Stimulated activated CD4-positive, alpha-beta T cell treated with anti-CD3 and anti-CD28 coated beads, Interleukin-4, amount 100 ng/mL, for 1 hour (primary cell): ENCODE results near the gene CSF1R.
"Not testable (repeated sequence)": the region's sequence is repeated elsewhere in the genome, so short reads cannot be mapped to it uniquely, and the experiment has no call there.

Experiments used
- DNase-seq: peaks from one replicate; pipeline ENCODE4 v3.0.0-alpha.2; 2020

Gene CSF1R

GRCh38 chr5:150054569-150054968 is 31.8 kb downstream of the CSF1R start:
- no peak for DNase-seq

GRCh38 chr5:150053713-150054392 is 32.5 kb downstream of the CSF1R start:
- DNase-seq: no peak

- no peak for DNase-seq
Measured at GRCh38 chr5:150052956-150053712, 33.2 kb downstream of the CSF1R start.

- DNase-seq: no peak
Measured at GRCh38 chr5:150052226-150052955, 34.0 kb downstream of the CSF1R start.

- DNase-seq: no peak
Measured at GRCh38 chr5:150051657-150052195, 34.6 kb downstream of the CSF1R start.

GRCh38 chr5:150050172-150050811 is 36.1 kb downstream of the CSF1R start:
- not testable (repeated sequence) for DNase-seq

GRCh38 chr5:150046031-150046430 is 40.3 kb downstream of the CSF1R start:
- DNase-seq: no peak

- DNase-seq: no peak
Measured at GRCh38 chr5:150045549-150045948, 40.8 kb downstream of the CSF1R start.

- DNase-seq: no peak
Measured at GRCh38 chr5:150044712-150045111, 41.6 kb downstream of the CSF1R start.

- DNase-seq: no peak
Measured at GRCh38 chr5:150044329-150044681, 42.0 kb downstream of the CSF1R start.

- DNase-seq: no peak
Measured at GRCh38 chr5:150043657-150044328, 42.6 kb downstream of the CSF1R start.

- no peak for DNase-seq
Measured at GRCh38 chr5:150042459-150042858, 43.9 kb downstream of the CSF1R start.

- DNase-seq: no peak
Measured at GRCh38 chr5:150038547-150038946, 47.8 kb downstream of the CSF1R start.

GRCh38 chr5:150036513-150036912 is 49.8 kb downstream of the CSF1R start:
- no peak for DNase-seq

GRCh38 chr5:150035139-150035895 is 51.0 kb downstream of the CSF1R start:
- DNase-seq: no peak

GRCh38 chr5:150034662-150035061 is 51.7 kb downstream of the CSF1R start:
- DNase-seq: no peak

- no peak for DNase-seq
Measured at GRCh38 chr5:150033334-150033733, 53.0 kb downstream of the CSF1R start.

- DNase-seq: not testable (repeated sequence)
Measured at GRCh38 chr5:150028047-150028446, 58.3 kb downstream of the CSF1R start.

GRCh38 chr5:150026682-150027172 is 59.6 kb downstream of the CSF1R start:
- DNase-seq: no peak

GRCh38 chr5:150024346-150024984 is 61.9 kb downstream of the CSF1R start:
- DNase-seq: no peak

- no peak for DNase-seq
Measured at GRCh38 chr5:150023136-150023535, 63.2 kb downstream of the CSF1R start.
